K562 (cell line): Measurements from ENCODE around the gene SULT6B1. TPM values are rescaled to one million over a fixed set of nuclear protein-coding genes. Genes with fewer than 3 reads are reported as not detected.
"Not testable (repeated sequence)": the region's sequence is repeated elsewhere in the genome, so short reads cannot be mapped to it uniquely, and the experiment has no call there.

Experiments used
- ATAC-seq: fragments of 200-7000 bp; cut with Tn5 transposase; 3 replicates; pipeline ENCODE4 v1.9.1; 2020; ENCODE audit warnings: moderate library complexity
- BruUV-seq: library from RNA; stranded (reverse); fragments of 400-500 nt; replicated peaks from 2 replicates; lab custom pipeline; 2021; lab: Mats Ljungman, UMichigan
- CTCF ChIA-PET: fragments of 300-600 bp; formaldehyde crosslinking; extraction: SDS; loops from one replicate; lab custom pipeline; 2021; ENCODE audit warnings: low intra/inter-chr PET ratio; lab: Yijun Ruan, JAX
- POLR2A ChIA-PET: fragments of 300-600, 350-650 bp; sonication (Branson Sonifier 250); formaldehyde crosslinking; extraction: SDS; loops from one replicate; lab custom pipeline; 2021; ENCODE audit warnings: antibody characterized with exemption, inconsistent platforms; lab: Yijun Ruan, JAX
- DNase-seq, 4 experiments: peaks; one replicate each; pipeline versions ENCODE4 v3.0.0 to v3.0.0-alpha.2; 2011 to 2018; ENCODE audit warnings: low spot score in 3 of 4, mixed read lengths in 3 of 4; ENCODE audit errors: extremely low read depth in 1 of 4
- FAIRE-seq: peaks from 2 replicates; lab custom pipeline; 2011; peaks lifted over from hg19 to GRCh38; lab: Jason Lieb, UNC
- H2AFZ ChIP-seq: 2 replicates; pipeline ENCODE4 v1.6.0; 2011; ENCODE audit warnings: low read depth, low read length, control low read depth, inconsistent platforms
- H3K27ac ChIP-seq: fragments of 200-600 bp; 3 replicates; pipeline ENCODE4 v1.8.0; 2011; ENCODE audit warnings: low read depth, mild to moderate bottlenecking, control low read depth, inconsistent platforms, low read length, moderate library complexity, mixed read lengths; ENCODE audit errors: extremely low read depth
- H3K27me3 ChIP-seq, 2 experiments: fragments of 300-600 bp in 1 of 2; 2 replicates in 1 of 2; 3 replicates in 1 of 2; pipeline versions ENCODE4 v1.6.0 to v1.8.0; 2011; ENCODE audit warnings: inconsistent platforms in 2 of 2, low read length in 2 of 2, mild to moderate bottlenecking in 1 of 2, mixed read lengths in 1 of 2, moderate library complexity in 1 of 2; ENCODE audit not compliant: control insufficient read depth in 2 of 2, insufficient read depth in 2 of 2
- H3K36me3 ChIP-seq: fragments of 300-600 bp; 3 replicates; pipeline ENCODE4 v1.8.0; 2011; ENCODE audit warnings: mild to moderate bottlenecking, low read length, inconsistent platforms; ENCODE audit not compliant: control insufficient read depth, insufficient read depth
- H3K4me1 ChIP-seq, 2 experiments: fragments of 200-600 bp in 1 of 2; replicated peaks in 1 of 2; 2 replicates in 1 of 2; 3 replicates in 1 of 2; pipeline versions ENCODE4 v1.5.1 to v1.8.0; 2011; ENCODE audit warnings: inconsistent platforms in 2 of 2, low read length in 2 of 2, mild to moderate bottlenecking in 1 of 2, mixed read lengths in 1 of 2, moderate library complexity in 1 of 2; ENCODE audit not compliant: control insufficient read depth in 2 of 2, insufficient read depth in 2 of 2
- H3K4me2 ChIP-seq: 2 replicates; pipeline ENCODE4 v1.6.1; 2011; ENCODE audit warnings: low read length, control low read depth, inconsistent platforms, mixed read lengths; ENCODE audit not compliant: insufficient read depth
- H3K4me3 ChIP-seq: fragments of 200-600 bp; sonication (generic), shearing (Covaris generic); 2 replicates; pipeline ENCODE4 v1.5.1; 2016; ENCODE audit warnings: control low read depth, inconsistent platforms
- H3K79me2 ChIP-seq: fragments of 200-600 bp; 3 replicates; pipeline ENCODE4 v1.8.0; 2011; ENCODE audit warnings: low read length, inconsistent platforms; ENCODE audit not compliant: control insufficient read depth, insufficient read depth
- H3K9ac ChIP-seq, 2 experiments: 2 replicates each; pipeline versions ENCODE4 v1.6.0 to v1.6.1; 2011; ENCODE audit warnings: low read depth in 2 of 2, low read length in 2 of 2, control low read depth in 1 of 2, inconsistent platforms in 1 of 2, mild to moderate bottlenecking in 1 of 2, mixed read lengths in 1 of 2; ENCODE audit not compliant: insufficient read depth in 1 of 2
- H3K9me1 ChIP-seq: one replicate; pipeline ENCODE4 v1.6.0; 2011; ENCODE audit warnings: inconsistent platforms, mild to moderate bottlenecking, low read length, moderate library complexity; ENCODE audit not compliant: control insufficient read depth, insufficient read depth
- H3K9me3 ChIP-seq: replicated peaks from 2 replicates; pipeline ENCODE4 v1.5.1; 2011; ENCODE audit warnings: low read depth, low read length, inconsistent platforms; ENCODE audit not compliant: control insufficient read depth, insufficient read depth
- H4K20me1 ChIP-seq: replicated peaks from 2 replicates; pipeline ENCODE4 v1.6.1; 2011; ENCODE audit warnings: low read length, inconsistent platforms, mixed read lengths; ENCODE audit not compliant: control insufficient read depth, insufficient read depth
- CHCHD3 ChIP-seq: fragments of 250-450 bp; sonication (Bioruptor Pico); IDR thresholded peaks from 2 replicates; pipeline ENCODE4 v2.1.2; 2022; ENCODE audit warnings: mild to moderate bottlenecking
- DMBX1 ChIP-seq: fragments of 250-450 bp; sonication (Bioruptor Pico); IDR thresholded peaks from 2 replicates; pipeline ENCODE4 v1.8.0; 2022; ENCODE audit warnings: inconsistent platforms, mild to moderate bottlenecking, moderate library complexity, borderline replicate concordance
- FOXO4 ChIP-seq: fragments of 450-650 bp; formaldehyde crosslinking; IDR thresholded peaks from 2 replicates; pipeline ENCODE4 v1.4.0; 2020; ENCODE audit warnings: mild to moderate bottlenecking, moderate library complexity
- HDAC2 ChIP-seq: fragments of 450-650 bp; IDR thresholded peaks from 2 replicates; pipeline ENCODE4 v1.6.1; 2016; ENCODE audit warnings: mild to moderate bottlenecking
- KDM1A ChIP-seq, 2 experiments: fragments of 450-650 bp; IDR thresholded peaks; 2 replicates each; pipeline ENCODE4 v1.6.1; 2016; ENCODE audit warnings: mild to moderate bottlenecking in 2 of 2
- MAFG ChIP-seq: fragments of 450-650 bp; conservative IDR thresholded peaks from 2 replicates; pipeline ENCODE4 v1.6.1; 2016; ENCODE audit warnings: missing genetic modification characterization, missing compliant biosample characterization
- MBD2 ChIP-seq: sonication (generic); IDR thresholded peaks from 2 replicates; pipeline ENCODE4 v1.6.1; 2016; ENCODE audit warnings: low read depth, borderline replicate concordance
- MEIS2 ChIP-seq: fragments of 450-650 bp; IDR thresholded peaks from 2 replicates; pipeline ENCODE4 v1.6.1; 2014; ENCODE audit warnings: mild to moderate bottlenecking; ENCODE audit not compliant: partially characterized antibody
- NFIC ChIP-seq: fragments of 450-650 bp; IDR thresholded peaks from 2 replicates; pipeline ENCODE4 v1.6.1; 2017; ENCODE audit warnings: mild to moderate bottlenecking, inconsistent platforms
- SRSF7 ChIP-seq: fragments of 200-400 bp; formaldehyde crosslinking; optimal IDR thresholded peaks from 2 replicates; pipeline ENCODE3; 2017; ENCODE audit warnings: mild to moderate bottlenecking, low read depth, low read length
- SUPT5H ChIP-seq: fragments of 450-650 bp; IDR thresholded peaks from 2 replicates; pipeline ENCODE4 v1.6.1; 2016
- U2AF2 ChIP-seq: fragments of 200-400 bp; formaldehyde crosslinking; optimal IDR thresholded peaks from 2 replicates; pipeline ENCODE3; 2017; ENCODE audit warnings: low read depth, mild to moderate bottlenecking, low read length
- ZNF780A ChIP-seq: fragments of 250-450 bp; sonication (Bioruptor Pico); IDR thresholded peaks from 2 replicates; pipeline ENCODE4 v1.5.0; 2021; ENCODE audit warnings: mild to moderate bottlenecking
- WGBS: fragments of 100-300 bp; shearing (Covaris generic); methylation state at CpG from one replicate; pipeline ENCODE4 v1.1.6; 2016; ENCODE audit warnings: low coverage, mixed read lengths; ENCODE audit not compliant: insufficient coverage; ENCODE audit errors: missing lambda C conversion rate; 5-methylcytosine and 5-hydroxymethylcytosine counted together
- in situ Hi-C: fragments of 300-500 bp; cut with MboI; formaldehyde crosslinking; loops from 4 replicates; pipeline ENCODE4 v1.15.0; 2018; ENCODE audit warnings: inconsistent platforms, mixed read lengths
- intact Hi-C: fragments of 100-400 bp; cut with micrococcal nuclease; formaldehyde crosslinking; loops from 2 replicates; pipeline ENCODE4 v1.14.2; 2022
- polyA plus RNA-seq, 8 experiments: library from polyadenylated mRNA; depleted of rRNA in 4 of 8; stranded (reverse) in 5 of 8; unstranded in 3 of 8; fragments of >200 nt; fragmentation: Nextera tagmentation in 2 of 8; fragmentation: Illumina TruSeq in 1 of 8; extraction: Ambion mirVana in 2 of 8; extraction: Trizol in 1 of 8; gene quantifications; 2 replicates each; pipeline versions ENCODE4 v1.2.1 to v1.2.3, GENCODE V29; 2011 to 2014; ENCODE audit warnings: inconsistent platforms in 1 of 8, missing spikeins in 1 of 8
- total RNA-seq, 7 experiments: library from RNA; depleted of rRNA in 6 of 7; stranded (reverse); fragments of >200 nt in 6 of 7; fragmentation: Illumina TruSeq in 2 of 7; extraction: Trizol in 2 of 7; gene quantifications; 2 replicates each; pipeline versions ENCODE4 v1.2.1 to v1.2.3, GENCODE V29; 2011 to 2021; ENCODE audit warnings: low replicate concordance in 1 of 7
- TF ChIP-seq, protein P1 (sequence below): conservative IDR thresholded peaks from 2 replicates; pipeline ENCODE4 v1.6.1; 2011; ENCODE audit warnings: low read depth, mild to moderate bottlenecking, low read length; ENCODE audit not compliant: control insufficient read depth

SULT6B1 gene
- total and polyA plus RNA-seq, 9 of the 15 experiments (the other 6 are each of a cell fraction or from before 2014, with no cell fraction given) = not detected

DNA sequence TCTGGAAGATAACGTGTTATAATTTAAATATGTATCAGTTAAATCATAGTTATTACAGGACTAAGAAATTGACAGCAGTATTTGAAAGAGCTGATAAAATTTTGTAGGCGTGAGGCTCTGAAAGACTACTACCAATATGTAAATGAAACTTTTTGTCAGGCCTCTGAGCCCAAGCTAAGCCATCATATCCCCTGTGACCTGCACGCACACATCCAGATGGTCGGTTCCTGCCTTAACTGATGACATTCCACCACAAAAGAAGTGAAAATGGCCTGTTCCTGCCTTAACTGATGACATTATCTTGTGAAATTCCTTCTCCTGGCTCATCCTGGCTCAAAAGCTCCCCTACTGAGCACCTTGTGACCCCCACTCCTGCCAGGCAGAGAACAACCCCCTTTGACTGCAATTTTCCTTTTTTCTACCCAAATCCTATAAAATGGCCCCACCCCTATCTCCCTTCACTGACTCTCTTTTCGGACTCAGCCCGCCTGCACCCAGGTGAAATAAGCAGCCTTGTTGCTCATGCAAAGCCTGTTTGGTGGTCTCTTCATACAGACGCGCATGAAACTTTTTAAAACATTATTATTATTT lies 16.7 kb upstream of the SULT6B1 start:
- 90% methylated on average over 8 of the region's 8 CpGs for WGBS
- H2AFZ ChIP-seq, H3K4me1 ChIP-seq, H3K27me3 ChIP-seq, H3K4me3 ChIP-seq, H3K9ac ChIP-seq, H3K4me2 ChIP-seq, FAIRE-seq, CTCF ChIA-PET, ATAC-seq, BruUV-seq, H4K20me1 ChIP-seq, H3K27ac ChIP-seq, intact Hi-C loops, H3K9me1 ChIP-seq, DNase-seq, in situ Hi-C loops: not testable (repeated sequence)
- POLR2A ChIA-PET = interaction anchor here (0.7 kb wide), 1 partner anchor 185 kb away, joined by 3 read pairs; no protein-coding TSS in a partner anchor
- peaks cover 98% of the 10 kb centered on the region for H3K36me3 ChIP-seq
- peaks cover 27% of the 10 kb centered on the region for H3K9me3 ChIP-seq
- 0 out of 2 replicates have a peak, but pooled peaks have one; percentile 5 for TF ChIP-seq SUPT5H
- H3K79me2 ChIP-seq = peaks cover 70% of the 10 kb centered on the region

GRCh38 chr2:37203708-37204107 lies 15.2 kb upstream of the SULT6B1 start:
- ATAC-seq = no peak
- Histone ChIP-seq H3K4me3 (no peak overlapping the region), H3K9ac (no peak overlapping the region), H3K27ac (no peak overlapping the region), H3K79me2 (peaks cover 72% of the 10 kb centered on the region), H3K9me3 (peaks cover 20% of the 10 kb centered on the region), H3K27me3 (no peaks in the 10 kb centered on the region), H3K4me1 (no peaks in the 10 kb centered on the region; a peak in 1 of 5 replicates), H4K20me1 (no peaks in the 10 kb centered on the region), H3K9me1 (no peaks in the 10 kb centered on the region), H3K36me3 (peaks cover 94% of the 10 kb centered on the region), H3K4me2 (no peak overlapping the region), H2AFZ (no peak overlapping the region)
- intact Hi-C loops = no loop called here
- ChIA-PET CTCF (no interaction called here), POLR2A (no interaction called here)
- BruUV-seq = no TSS peak
- no peak for DNase-seq
- in situ Hi-C loops = no loop called here
- no peak for FAIRE-seq
- 80% methylated on average over 2 of the region's 2 CpGs for WGBS
- TF ChIP-seq NFIC (no peak), DMBX1 (no peak), FOXO4 (CRISPR knock-in tag) (no peak), CHCHD3 (CRISPR knock-in tag) (no peak), KDM1A (IDR thresholded peaks at IDR 0.05) (peak; percentile 23 to 28; a peak in 1 of 4 replicates), MAFG (tag) (no peak), HDAC2 (no peak), SRSF7 (no peak), ZNF780A (CRISPR knock-in tag) (no peak), MEIS2 (no peak), MBD2 (no peak), U2AF2 (no peak)
- TF ChIP-seq, protein P1, sequence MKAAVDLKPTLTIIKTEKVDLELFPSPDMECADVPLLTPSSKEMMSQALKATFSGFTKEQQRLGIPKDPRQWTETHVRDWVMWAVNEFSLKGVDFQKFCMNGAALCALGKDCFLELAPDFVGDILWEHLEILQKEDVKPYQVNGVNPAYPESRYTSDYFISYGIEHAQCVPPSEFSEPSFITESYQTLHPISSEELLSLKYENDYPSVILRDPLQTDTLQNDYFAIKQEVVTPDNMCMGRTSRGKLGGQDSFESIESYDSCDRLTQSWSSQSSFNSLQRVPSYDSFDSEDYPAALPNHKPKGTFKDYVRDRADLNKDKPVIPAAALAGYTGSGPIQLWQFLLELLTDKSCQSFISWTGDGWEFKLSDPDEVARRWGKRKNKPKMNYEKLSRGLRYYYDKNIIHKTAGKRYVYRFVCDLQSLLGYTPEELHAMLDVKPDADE = no peak
